IMR-90 (cell line): Measurements from ENCODE around the gene PIM3. TPM values are rescaled to one million over a fixed set of nuclear protein-coding genes. Genes with fewer than 3 reads are reported as not detected.

Experiments used
- ATAC-seq: fragments of 200-7000 bp; cut with Tn5 transposase; 2 replicates; pipeline ENCODE4 v1.9.1; 2020; ENCODE audit warnings: low read depth, mild to moderate bottlenecking, moderate library complexity
- BruUV-seq: library from RNA; stranded (reverse); fragments of 400-500 nt; replicated peaks from 2 replicates; lab custom pipeline; 2021; lab: Mats Ljungman, UMichigan
- CTCF ChIA-PET: fragments of 300-600 bp; formaldehyde crosslinking; extraction: SDS; loops from one replicate; lab custom pipeline; 2021; ENCODE audit warnings: antibody characterized with exemption; lab: Yijun Ruan, JAX
- POLR2A ChIA-PET: fragments of 300-600 bp; sonication (Branson Sonifier 250); formaldehyde crosslinking; loops from one replicate; lab custom pipeline; 2022; ENCODE audit warnings: antibody characterized with exemption; ENCODE audit not compliant: unreplicated experiment; lab: Charles Lee
- DNase-seq: peaks from one replicate; pipeline ENCODE4 v3.0.0; 2013
- H2AFZ ChIP-seq: replicated peaks from 2 replicates; pipeline ENCODE3; 2013; ENCODE audit warnings: low read length, mild to moderate bottlenecking; ENCODE audit not compliant: poor library complexity
- H2AK5ac ChIP-seq: 2 replicates; pipeline ENCODE4 v1.6.1; 2013; ENCODE audit warnings: low read depth, low read length, inconsistent platforms
- H2AK9ac ChIP-seq: replicated peaks from 2 replicates; pipeline ENCODE3; 2013; ENCODE audit warnings: mild to moderate bottlenecking, low read depth, low read length, moderate library complexity; ENCODE audit not compliant: poor library complexity
- H2BK120ac ChIP-seq: 2 replicates; pipeline ENCODE4 v1.6.1; 2013; ENCODE audit warnings: low read depth, low read length, inconsistent platforms
- H2BK15ac ChIP-seq: 3 replicates; pipeline ENCODE4 v1.6.1; 2013; ENCODE audit warnings: low read depth, low read length, inconsistent platforms
- H2BK20ac ChIP-seq: 2 replicates; pipeline ENCODE4 v1.6.1; 2013; ENCODE audit warnings: low read depth, mild to moderate bottlenecking, inconsistent platforms, low read length, moderate library complexity
- H2BK5ac ChIP-seq: 2 replicates; pipeline ENCODE4 v1.6.1; 2013; ENCODE audit warnings: mild to moderate bottlenecking, low read depth, low read length, inconsistent platforms; ENCODE audit not compliant: poor library complexity, severe bottlenecking
- H3K14ac ChIP-seq: replicated peaks from 2 replicates; pipeline ENCODE4 v1.6.1; 2013; ENCODE audit warnings: low read depth, low read length, inconsistent platforms
- H3K18ac ChIP-seq: 2 replicates; pipeline ENCODE4 v1.6.1; 2013; ENCODE audit warnings: low read depth, low read length, control low read depth
- H3K23ac ChIP-seq: 2 replicates; pipeline ENCODE4 v1.6.1; 2013; ENCODE audit warnings: low read depth, low read length, inconsistent platforms
- H3K27ac ChIP-seq: 2 replicates; pipeline ENCODE4 v1.5.1; 2013; ENCODE audit warnings: mild to moderate bottlenecking, control low read depth, low read length; ENCODE audit not compliant: insufficient read depth
- H3K27me3 ChIP-seq: 2 replicates; pipeline ENCODE4 v1.6.1; 2013; ENCODE audit warnings: low read length; ENCODE audit not compliant: control insufficient read depth, insufficient read depth
- H3K36me3 ChIP-seq: 2 replicates; pipeline ENCODE4 v1.6.1; 2013; ENCODE audit warnings: low read length, mixed read lengths; ENCODE audit not compliant: control insufficient read depth, insufficient read depth
- H3K4ac ChIP-seq: 2 replicates; pipeline ENCODE4 v1.6.1; 2013; ENCODE audit warnings: low read depth, low read length, inconsistent platforms
- H3K4me1 ChIP-seq: 2 replicates; pipeline ENCODE4 v1.6.1; 2013; ENCODE audit warnings: low read length, mixed read lengths; ENCODE audit not compliant: control insufficient read depth, insufficient read depth
- H3K4me2 ChIP-seq: 2 replicates; pipeline ENCODE4 v1.6.1; 2013; ENCODE audit warnings: low read depth, mild to moderate bottlenecking, control low read depth, low read length, moderate library complexity
- H3K4me3 ChIP-seq: 2 replicates; pipeline ENCODE4 v1.5.1; 2013; ENCODE audit warnings: low read depth, mild to moderate bottlenecking, control low read depth, low read length, moderate library complexity; ENCODE audit not compliant: insufficient read depth
- H3K56ac ChIP-seq: 2 replicates; pipeline ENCODE4 v1.6.1; 2013; ENCODE audit warnings: low read length, inconsistent platforms; ENCODE audit not compliant: insufficient read depth; ENCODE audit errors: extremely low read depth
- H3K79me1 ChIP-seq, 2 experiments: 2 replicates each; pipeline ENCODE4 v1.6.1; 2013; ENCODE audit warnings: low read length in 2 of 2, inconsistent platforms in 1 of 2, low read depth in 1 of 2
- H3K9ac ChIP-seq: 2 replicates; pipeline ENCODE4 v1.6.1; 2013; ENCODE audit warnings: low read depth, low read length, control low read depth
- H3K9me1 ChIP-seq: 2 replicates; pipeline ENCODE4 v1.6.1; 2013; ENCODE audit warnings: low read length, inconsistent platforms; ENCODE audit not compliant: insufficient read depth
- H3K9me3 ChIP-seq: 2 replicates; pipeline ENCODE4 v1.6.1; 2013; ENCODE audit warnings: low read length; ENCODE audit not compliant: control insufficient read depth, insufficient read depth
- H4K20me1 ChIP-seq: 2 replicates; pipeline ENCODE4 v1.6.1; 2013; ENCODE audit warnings: low read length, inconsistent platforms; ENCODE audit not compliant: insufficient read depth
- H4K5ac ChIP-seq: 2 replicates; pipeline ENCODE4 v1.6.1; 2013; ENCODE audit warnings: mild to moderate bottlenecking, low read depth, low read length, control low read depth
- H4K8ac ChIP-seq, 2 experiments: 2 replicates each; pipeline ENCODE4 v1.6.1; 2013; ENCODE audit warnings: low read depth in 2 of 2, low read length in 2 of 2, control low read depth in 1 of 2, inconsistent platforms in 1 of 2
- H4K91ac ChIP-seq: 2 replicates; pipeline ENCODE4 v1.6.1; 2013; ENCODE audit warnings: low read depth, low read length, inconsistent platforms; ENCODE audit not compliant: insufficient read depth
- BHLHE40 ChIP-seq: fragments of 150-350 bp; IDR thresholded peaks from 2 replicates; pipeline ENCODE4 v1.6.1; 2016; ENCODE audit warnings: mild to moderate bottlenecking, low read depth, low read length
- MAZ ChIP-seq: IDR thresholded peaks from 2 replicates; pipeline ENCODE4 v1.6.1; 2012; ENCODE audit warnings: low read depth, mild to moderate bottlenecking, low read length, improper control_type of control experiment, moderate library complexity, borderline replicate concordance
- MXI1 ChIP-seq: IDR thresholded peaks from 2 replicates; pipeline ENCODE4 v1.6.1; 2012; ENCODE audit warnings: low read depth, mild to moderate bottlenecking, low read length, moderate library complexity, borderline replicate concordance
- POLR2A ChIP-seq: IDR thresholded peaks from 2 replicates; pipeline ENCODE4 v1.6.1; 2012; ENCODE audit warnings: mild to moderate bottlenecking, low read depth, low read length
- WGBS, 2 experiments: methylation state at CpG; one replicate each; pipeline versions ENCODE4 v1.1.5 to v1.1.7; 2013; ENCODE audit warnings: missing lambda C conversion rate in 2 of 2; ENCODE audit not compliant: insufficient read length in 1 of 2; ENCODE audit errors: extremely low coverage in 2 of 2; 5-methylcytosine and 5-hydroxymethylcytosine counted together
- dilution Hi-C: fragments of 300-500 bp; cut with HindIII; formaldehyde crosslinking; loops from one replicate; pipeline ENCODE4 v1.14.3; 2018; ENCODE audit warnings: low sequenced_read_pairs; ENCODE audit not compliant: unreplicated experiment
- in situ Hi-C: fragments of 300-500 bp; cut with MboI; formaldehyde crosslinking; loops from 3 replicates; pipeline ENCODE4 v1.14.3; 2019; ENCODE audit warnings: low sequenced_read_pairs, inconsistent platforms, mixed read lengths
- intact Hi-C: fragments of 100-400 bp; cut with micrococcal nuclease; formaldehyde crosslinking; loops from 2 replicates; pipeline ENCODE4 v1.10.0; 2022
- polyA plus RNA-seq, 3 experiments: library from polyadenylated mRNA; depleted of rRNA; stranded (reverse); fragments of >200 nt; gene quantifications; 2 replicates each; pipeline ENCODE4 v1.2.3, GENCODE V29; 2012; ENCODE audit warnings: low replicate concordance in 1 of 3
- total RNA-seq: library from RNA; depleted of rRNA; stranded (reverse); fragments of >200 nt; gene quantifications from 2 replicates; pipeline ENCODE4 v1.2.3, GENCODE V29; 2012
- TF ChIP-seq, protein P1 (sequence below): conservative IDR thresholded peaks from 2 replicates; pipeline ENCODE4 v1.5.1; 2012; ENCODE audit warnings: mild to moderate bottlenecking, low read depth, low read length, improper control_type of control experiment

The PIM3 gene
- total and polyA plus RNA-seq, 2 of the 4 experiments (the other 2 are of a cell fraction), result 8.6 to 24.7 TPM

DNA sequence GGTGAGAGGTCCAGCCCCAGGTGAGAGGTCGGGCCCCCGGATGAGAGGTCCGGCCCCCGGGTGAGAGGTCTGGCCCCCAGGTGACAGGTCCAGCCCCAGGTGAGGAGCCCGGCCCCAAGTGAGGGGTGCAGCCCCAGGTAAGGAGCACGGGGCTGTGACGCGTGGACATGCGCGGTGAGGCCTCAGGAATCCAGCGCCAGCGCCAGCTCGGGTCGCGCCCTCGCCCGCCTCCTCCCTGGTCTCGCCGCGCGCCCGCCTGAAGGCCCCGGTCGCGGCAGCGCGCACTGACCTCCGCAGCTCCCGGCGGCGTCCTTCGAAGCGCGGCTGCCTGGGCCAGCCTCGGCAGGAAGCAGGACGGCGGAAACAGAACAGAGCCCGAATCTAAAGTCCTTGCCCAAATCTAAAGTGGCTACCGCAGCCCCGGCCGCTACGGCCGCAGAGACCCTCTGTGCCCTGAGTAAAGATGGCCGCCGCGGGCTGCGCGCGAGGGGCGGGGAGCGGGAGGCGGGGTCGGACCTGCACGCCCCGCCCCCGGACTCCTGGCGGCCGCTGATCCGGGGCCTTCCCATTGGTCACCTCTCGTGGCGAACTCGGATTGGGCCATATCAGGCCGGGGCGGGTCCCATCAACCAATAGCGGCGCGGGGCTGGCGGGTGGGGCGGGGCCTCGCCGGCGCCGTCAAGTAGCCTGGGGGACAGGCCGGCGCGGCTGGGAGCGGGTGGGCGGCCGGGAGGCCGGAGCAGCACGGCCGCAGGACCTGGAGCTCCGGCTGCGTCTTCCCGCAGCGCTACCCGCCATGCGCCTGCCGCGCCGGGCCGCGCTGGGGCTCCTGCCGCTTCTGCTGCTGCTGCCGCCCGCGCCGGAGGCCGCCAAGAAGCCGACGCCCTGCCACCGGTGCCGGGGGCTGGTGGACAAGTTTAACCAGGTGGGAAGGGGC, 42.3 kb upstream of the PIM3 start, which contains the start of the genes ALG12 and CRELD2:
ALG12 (minus strand) TSS at position 465 of the 937 bp plus-strand sequence. CDS start 4,673 bp downstream, outside the sequence.
CRELD2 (plus strand) TSS at position 661 of the 937 bp plus-strand sequence; CDS start at position 797, 136 bp downstream.
- Histone ChIP-seq H3K4ac (peak within 1 kb of the TSS; percentile 85), H3K4me2 (peak within 1 kb of the TSS; percentile 91), H2AK5ac (peak within 1 kb of the TSS; percentile 51; the same call in 1 of the 2 replicates), H3K79me1 (peaks cover 31 to 43% of the 10 kb centered on the region in 2 experiments), H2BK5ac (peak within 1 kb of the TSS; percentile 79), H3K56ac (peak within 1 kb of the TSS; percentile 66), H4K8ac (peak within 1 kb of the TSS; percentile 46 to 80; a peak in 3 of 4 replicates), H2BK20ac (no peak within 1 kb of the TSS), H3K14ac (peak within 1 kb of the TSS; percentile 88), H3K4me1 (peaks cover 14% of the 10 kb centered on the region), H4K20me1 (no peaks in the 10 kb centered on the region; the same call in 1 of the 2 replicates), H3K27ac (peak within 1 kb of the TSS; percentile 74), H4K91ac (peak within 1 kb of the TSS; percentile 69), H3K18ac (peak within 1 kb of the TSS; percentile 13), H2BK120ac (peak within 1 kb of the TSS; percentile 69), H3K27me3 (no peaks in the 10 kb centered on the region), H2AFZ (peak within 1 kb of the TSS; percentile 97), H3K9me3 (no peaks in the 10 kb centered on the region), H4K5ac (peak within 1 kb of the TSS; percentile 29), H3K36me3 (peaks cover 13% of the 10 kb centered on the region), H3K9me1 (peaks cover 4% of the 10 kb centered on the region; the same call in 1 of the 2 replicates), H2AK9ac (peak within 1 kb of the TSS; percentile 98), H3K23ac (peak within 1 kb of the TSS; percentile 63), H3K4me3 (peak within 1 kb of the TSS; percentile 80), H3K9ac (peak within 1 kb of the TSS; percentile 71), H2BK15ac (no peak within 1 kb of the TSS)
- intact Hi-C loops, result loop anchor here (1.0 to 2.0 kb wide), 3 partner anchors 44 to 151 kb away; no protein-coding TSS in a partner anchor
- no TSS peak for BruUV-seq
- ChIA-PET CTCF (no interaction called here), POLR2A (interaction anchor here (1.0 kb wide), 1 partner anchor 10 kb away, joined by 3 read pairs; no protein-coding TSS in a partner anchor)
- dilution Hi-C loops, result no loop called here
- WGBS, 2 experiments, result 1% methylated on average over 71 of the region's 103 CpGs; no CpG with 5 or more reads in 1 of the 2 experiments
- in situ Hi-C loops, result loop anchor here (10.0 to 25.0 kb wide), 2 partner anchors 53 to 106 kb away; no protein-coding TSS in a partner anchor
- TF ChIP-seq MAZ, result peak; percentile 91; the same call in 1 of the 2 replicates
- peak; percentile 29 for TF ChIP-seq MXI1
- TF ChIP-seq, protein P1, sequence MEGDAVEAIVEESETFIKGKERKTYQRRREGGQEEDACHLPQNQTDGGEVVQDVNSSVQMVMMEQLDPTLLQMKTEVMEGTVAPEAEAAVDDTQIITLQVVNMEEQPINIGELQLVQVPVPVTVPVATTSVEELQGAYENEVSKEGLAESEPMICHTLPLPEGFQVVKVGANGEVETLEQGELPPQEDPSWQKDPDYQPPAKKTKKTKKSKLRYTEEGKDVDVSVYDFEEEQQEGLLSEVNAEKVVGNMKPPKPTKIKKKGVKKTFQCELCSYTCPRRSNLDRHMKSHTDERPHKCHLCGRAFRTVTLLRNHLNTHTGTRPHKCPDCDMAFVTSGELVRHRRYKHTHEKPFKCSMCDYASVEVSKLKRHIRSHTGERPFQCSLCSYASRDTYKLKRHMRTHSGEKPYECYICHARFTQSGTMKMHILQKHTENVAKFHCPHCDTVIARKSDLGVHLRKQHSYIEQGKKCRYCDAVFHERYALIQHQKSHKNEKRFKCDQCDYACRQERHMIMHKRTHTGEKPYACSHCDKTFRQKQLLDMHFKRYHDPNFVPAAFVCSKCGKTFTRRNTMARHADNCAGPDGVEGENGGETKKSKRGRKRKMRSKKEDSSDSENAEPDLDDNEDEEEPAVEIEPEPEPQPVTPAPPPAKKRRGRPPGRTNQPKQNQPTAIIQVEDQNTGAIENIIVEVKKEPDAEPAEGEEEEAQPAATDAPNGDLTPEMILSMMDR, result peak; percentile 17; the same call in 1 of the 2 replicates
- no peak for TF ChIP-seq BHLHE40
- peak; percentile 93 for TF ChIP-seq POLR2A
- DNase-seq (peak; percentile 96), ATAC-seq (peak; percentile 99)
